ENCODE data around the gene CMIP.

CMIP gene

DNA sequence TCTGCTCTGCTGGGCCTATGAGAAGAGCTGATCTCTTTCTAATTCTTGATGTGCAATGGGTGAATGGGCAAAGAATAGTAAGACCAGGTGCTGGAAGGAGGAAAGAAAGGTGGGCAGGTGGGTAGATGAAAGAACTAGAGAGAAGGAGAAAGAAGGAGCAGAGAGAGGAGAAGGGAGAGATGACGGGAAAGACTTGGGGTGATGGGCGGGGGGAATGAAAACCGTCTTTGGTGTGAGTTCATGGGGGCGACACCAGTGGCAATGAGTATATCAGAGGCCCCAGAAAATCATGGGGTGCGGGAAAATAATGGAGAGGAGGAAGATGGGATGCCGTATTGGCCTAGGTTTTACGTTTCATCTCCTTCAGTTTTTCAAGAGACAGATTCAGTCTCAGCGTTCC is 205.7 kb downstream of the CMIP start:
- no peak for DNase-seq (ENCODE audit: low read depth in 1 of 2, low spot score in 1 of 2)

DNA sequence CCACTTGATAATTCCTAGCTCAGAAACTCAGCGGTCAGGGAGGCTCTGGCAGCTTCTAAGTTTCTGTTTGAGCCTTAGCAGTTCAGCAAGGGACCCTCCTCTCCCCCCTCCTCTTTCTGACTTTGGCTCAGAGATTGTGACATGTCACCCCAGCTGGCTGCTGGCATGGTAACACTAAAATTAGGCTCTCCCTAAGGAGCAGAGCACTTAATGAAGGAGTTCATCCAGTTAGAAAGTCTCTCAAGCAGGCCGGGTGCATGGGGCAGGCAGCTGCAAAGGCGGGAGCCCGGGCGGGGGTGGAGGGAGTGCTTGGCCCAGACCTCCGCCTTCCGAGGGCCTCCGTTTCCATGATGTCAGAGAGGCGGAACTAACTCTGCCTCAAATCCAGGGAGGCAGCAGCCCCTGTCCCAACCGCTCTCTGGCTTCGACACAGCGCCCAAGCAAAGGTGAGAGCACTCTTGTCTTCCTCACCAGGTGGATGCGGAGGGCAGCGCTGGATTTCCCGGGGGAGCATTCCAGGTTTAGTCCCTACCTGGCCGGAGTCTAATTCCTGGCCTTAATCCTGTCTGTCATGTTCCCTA is 206.5 kb downstream of the CMIP start:
- no peak for DNase-seq (ENCODE audit: low read depth in 1 of 2, low spot score in 1 of 2)

DNA sequence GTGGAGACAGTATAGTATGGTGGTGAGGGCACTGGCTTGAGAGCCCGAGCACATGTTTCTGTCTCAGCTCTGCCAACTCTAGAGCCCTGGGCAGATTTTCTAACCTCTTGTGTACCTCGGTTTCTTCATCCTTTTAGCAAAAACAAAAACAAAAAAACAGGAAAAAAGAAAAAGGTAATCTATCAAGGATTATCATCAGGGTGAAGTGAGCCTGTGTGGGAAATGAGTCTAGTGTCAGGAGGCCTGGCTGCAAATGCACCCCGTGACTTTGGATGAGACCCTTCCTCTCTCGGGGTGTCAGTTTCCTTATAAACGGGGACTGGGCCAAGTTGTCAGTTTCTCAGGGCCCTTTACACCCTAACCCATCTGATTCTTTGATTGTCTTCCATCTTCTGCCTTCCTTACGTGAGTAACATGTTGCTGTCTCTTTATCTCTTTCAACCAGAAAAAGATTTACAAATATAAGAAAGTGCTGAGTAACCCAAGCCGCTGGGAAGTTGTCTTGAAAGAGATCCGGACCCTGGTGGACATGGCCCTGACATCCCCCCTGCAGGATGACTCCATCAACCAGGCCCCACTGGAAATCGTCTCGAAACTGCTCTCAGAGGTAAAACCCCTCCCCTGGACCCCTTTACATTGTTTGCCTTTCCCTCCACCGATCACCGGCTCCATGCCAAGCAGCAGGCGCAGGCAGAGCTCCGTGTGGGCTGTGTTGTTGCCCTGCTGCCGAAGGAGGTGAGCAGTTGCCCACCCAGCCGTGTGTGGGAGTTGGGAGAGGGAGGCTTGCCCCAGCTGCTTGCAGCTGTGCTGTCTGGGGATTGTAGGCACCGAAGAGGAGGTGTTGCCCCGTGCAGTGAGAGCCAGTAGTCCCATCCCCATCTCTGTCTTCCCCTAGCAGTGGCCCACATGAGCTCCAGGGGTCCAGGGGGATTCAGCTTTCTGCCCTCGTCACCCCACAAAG is 207.4 kb downstream of the CMIP start:
- no peak for DNase-seq (ENCODE audit: low read depth in 1 of 2, low spot score in 1 of 2)

DNA sequence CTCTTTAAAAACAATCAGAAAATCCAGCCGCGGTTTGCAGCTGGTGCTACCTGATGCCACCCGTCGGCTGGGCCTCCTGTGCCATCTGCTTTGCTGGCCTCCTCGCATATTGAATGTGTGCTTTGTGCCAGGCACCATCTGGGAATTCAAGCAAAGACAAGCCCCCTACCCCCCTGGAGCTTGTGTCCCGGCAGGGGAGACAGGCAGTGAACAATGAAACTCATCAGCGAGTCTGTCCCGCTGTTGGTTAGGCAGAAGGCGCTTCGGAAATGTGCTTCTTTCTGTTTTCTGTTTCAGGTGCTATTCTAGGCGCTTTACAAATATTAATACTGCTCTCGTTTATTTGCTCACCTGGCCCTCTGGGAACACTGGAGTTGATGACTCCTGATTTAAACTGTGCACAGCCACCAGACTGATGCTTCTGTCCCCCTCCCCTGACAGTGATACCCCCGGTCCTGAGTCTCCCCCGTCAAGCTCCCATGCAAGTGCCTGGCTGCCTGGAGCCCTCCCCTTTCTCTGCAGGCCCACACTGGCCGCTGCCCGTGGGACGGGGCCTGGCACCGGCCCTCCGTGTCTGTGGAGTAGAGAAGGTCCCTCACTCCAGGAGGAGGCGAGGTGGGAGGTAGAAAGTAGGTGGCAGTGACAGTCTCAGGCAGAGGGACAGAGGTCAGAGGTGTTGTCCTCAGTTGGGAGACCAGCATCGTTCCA is 208.3 kb downstream of the CMIP start:
- DNase-seq (ENCODE audit: low read depth in 1 of 2, low spot score in 1 of 2): no peak

DNA sequence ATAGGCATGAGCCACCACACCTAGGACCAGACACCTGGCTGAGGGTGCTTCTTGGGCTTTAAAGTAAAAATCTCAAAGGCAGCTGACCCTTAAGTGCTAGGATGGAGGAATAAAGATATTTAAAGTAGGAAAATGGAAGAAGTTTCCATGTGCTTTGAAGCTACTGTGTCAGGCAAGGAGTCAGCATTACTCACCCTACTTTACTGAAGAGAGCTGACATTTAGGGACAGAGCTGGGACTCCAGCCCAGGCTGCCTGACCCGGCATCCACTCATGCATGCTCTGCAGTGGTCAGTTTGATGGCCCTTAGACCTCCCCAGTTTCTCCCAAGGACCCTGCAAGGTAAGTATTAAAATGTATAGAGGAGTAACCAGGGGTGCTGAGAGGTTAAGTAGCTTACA is 209.7 kb downstream of the CMIP start:
- DNase-seq (ENCODE audit: low read depth in 1 of 2, low spot score in 1 of 2): no peak

DNA sequence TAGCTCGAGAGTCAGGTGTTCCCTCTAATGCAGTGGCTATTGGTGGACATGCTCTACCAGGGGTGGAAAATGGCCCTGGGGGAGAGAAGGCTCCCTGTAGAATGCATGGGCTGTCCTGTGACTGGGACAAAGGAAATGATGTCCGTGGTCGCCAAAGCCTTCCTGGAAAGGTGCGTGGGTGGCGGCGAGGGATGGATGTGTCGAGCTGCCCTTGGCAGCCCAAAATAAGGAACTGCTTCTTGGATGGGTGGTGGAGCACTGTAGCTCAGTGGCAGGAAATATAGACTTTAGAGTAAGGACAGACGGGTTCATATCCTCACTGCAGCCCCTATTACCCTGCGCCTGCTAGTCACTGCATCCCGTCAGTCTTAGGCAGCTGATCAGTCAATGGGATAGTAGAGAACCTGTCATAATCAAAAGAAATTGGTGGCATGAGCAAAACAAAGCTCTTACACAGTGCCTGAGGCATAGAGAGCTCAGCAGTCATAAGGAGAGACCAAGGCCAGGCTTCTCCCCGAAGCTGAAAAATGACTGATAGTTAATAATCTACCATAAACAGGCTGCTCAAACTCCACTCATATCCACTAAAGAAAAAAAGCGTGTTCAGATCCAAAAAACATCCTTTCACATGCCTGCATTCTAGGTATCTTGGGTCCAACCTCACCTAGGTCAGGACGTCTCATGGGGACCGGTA is 211.0 kb downstream of the CMIP start:
- no peak for DNase-seq (ENCODE audit: low read depth in 1 of 2, low spot score in 1 of 2)

DNA sequence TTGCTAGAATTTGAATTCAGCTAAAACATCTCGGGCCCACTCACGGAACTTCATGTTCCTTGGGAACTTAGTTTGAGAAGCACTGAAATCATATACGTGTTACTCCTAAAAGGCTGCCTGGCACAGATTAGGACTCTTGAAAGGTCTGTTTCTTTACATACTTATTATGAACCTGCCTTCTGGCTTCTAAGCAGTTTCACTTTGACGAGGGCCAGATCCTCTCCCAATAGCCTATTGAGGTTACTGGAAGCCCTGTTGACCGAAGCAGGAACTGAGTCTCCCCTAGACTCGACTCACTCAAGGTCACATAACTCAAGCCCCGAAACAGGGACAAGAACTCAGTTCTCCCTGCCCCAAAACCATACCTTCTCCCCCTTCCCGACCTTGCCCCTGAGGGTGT is 212.6 kb downstream of the CMIP start:
- DNase-seq (ENCODE audit: low read depth in 1 of 2, low spot score in 1 of 2): no peak

DNA sequence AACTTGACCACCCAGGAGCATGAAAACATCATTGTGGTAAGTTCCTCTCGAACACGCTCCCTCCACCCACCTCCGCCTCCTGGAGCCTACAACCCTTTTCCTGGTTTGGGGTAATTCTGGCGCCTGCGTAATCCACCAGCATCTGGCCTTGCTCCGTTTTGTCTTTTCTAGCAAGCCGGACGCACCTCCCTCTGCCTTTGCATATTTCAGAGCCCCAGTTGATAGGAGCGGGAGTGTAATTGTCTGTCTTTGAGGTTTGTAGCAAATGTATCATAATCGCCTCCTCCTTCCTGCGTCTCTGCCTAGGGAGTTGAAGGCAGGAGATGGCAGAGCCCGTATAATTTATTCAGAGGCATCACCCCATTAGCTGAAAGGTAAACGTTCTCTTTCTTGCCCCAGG is 213.2 kb downstream of the CMIP start:
- no peak for DNase-seq (ENCODE audit: low read depth in 1 of 2, low spot score in 1 of 2)

DNA sequence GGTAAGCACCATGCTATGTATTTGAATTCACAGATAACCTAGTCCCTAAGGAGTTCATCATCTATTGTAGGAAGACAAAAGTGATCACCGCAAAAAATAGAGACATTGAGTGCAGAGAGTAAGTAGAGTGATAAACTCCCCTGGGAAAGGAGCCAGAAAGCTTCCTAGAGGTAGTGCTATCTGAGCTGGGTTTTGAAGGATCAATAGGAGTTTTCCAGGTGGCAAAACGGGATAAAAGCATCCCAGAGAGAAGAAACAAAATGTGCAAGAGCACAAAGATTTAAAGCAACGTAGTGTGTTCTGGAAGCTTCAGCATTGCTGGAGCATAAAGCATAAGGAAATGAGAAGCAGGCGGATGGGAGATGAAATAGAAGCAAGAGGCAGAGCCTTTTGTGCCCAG is 213.8 kb downstream of the CMIP start:
- no peak for DNase-seq (ENCODE audit: low read depth in 1 of 2, low spot score in 1 of 2)

DNA sequence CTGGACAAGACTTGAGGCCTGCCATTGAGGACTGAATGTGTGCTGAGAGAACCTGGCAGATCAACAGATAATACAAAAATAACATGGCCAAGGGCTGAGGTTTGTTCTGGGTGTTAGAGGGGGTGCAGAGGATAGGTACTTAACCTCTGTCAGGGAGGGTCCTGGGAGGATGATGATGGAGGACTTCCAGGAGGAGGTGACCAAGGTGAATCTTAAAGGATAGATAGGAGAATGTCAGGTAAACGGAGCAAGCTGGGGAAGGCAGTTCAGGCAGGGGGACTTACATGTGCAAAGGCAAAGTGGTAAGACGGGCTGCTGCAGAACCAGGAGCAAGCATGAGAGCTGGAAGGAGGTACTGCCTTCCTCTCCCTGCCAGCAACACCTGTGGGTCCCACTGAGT is 214.6 kb downstream of the CMIP start:
- no peak for DNase-seq (ENCODE audit: low read depth in 1 of 2, low spot score in 1 of 2)

DNA sequence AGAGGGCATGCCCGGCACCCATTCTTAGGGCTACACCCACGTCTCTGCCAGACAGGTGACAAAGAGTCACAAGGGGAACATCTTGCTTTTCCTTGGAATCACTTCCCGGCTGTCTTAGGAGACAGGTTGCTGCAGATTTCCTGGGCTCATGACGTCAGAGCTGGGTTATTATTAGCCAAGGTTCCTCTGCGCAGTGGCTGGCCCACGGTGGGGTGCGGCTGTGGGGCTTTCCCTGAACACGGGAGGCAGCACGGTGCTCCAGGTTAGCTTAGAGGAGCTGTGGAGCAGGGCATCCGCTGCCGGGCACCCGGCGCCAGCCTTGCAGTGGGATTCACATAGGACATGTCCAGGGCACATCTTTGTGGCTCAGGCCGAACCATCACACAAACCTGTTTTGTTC is 216.5 kb downstream of the CMIP start:
- no peak for DNase-seq (ENCODE audit: low read depth in 1 of 2, low spot score in 1 of 2)

DNA sequence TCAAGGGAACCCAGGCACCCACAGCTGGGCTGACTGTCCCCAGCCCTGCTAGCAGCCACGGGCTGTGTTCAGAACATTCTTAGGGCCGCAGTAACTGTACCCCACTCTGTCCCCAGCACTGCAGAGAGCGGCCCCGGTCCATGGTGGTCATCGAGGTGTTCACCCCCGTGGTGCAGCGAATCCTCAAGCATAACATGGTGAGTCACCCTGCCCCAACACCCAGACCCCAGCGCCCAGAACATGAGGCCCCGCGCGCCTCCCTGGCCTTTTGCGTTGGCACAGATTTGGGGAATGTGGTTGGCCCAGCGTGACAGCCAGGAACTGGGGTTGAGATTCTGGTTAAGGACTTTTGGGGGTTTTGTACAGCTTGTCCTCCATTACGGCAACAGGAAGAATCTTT is 219.5 kb downstream of the CMIP start:
- no peak for DNase-seq (ENCODE audit: low read depth in 1 of 2, low spot score in 1 of 2)

DNA sequence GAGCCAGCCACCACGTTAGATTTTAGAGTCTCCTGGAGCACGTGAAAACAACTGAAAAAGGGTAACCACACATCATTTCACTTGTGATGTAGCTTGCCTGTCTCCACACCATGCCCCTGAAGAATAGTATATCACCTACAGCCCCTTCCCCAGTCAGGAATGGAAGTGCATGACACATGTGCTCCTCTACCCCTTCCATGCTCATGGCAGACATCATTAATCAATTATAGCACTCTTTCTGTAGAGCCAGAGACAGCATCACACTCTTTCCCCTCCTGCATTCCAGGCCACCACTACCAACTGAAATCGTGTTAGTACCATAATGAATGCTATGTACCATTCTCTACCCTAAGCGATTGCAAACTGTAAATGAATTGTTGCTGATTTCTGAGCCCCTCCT is 221.0 kb downstream of the CMIP start:
- DNase-seq (ENCODE audit: low read depth in 1 of 2, low spot score in 1 of 2): no peak

DNA sequence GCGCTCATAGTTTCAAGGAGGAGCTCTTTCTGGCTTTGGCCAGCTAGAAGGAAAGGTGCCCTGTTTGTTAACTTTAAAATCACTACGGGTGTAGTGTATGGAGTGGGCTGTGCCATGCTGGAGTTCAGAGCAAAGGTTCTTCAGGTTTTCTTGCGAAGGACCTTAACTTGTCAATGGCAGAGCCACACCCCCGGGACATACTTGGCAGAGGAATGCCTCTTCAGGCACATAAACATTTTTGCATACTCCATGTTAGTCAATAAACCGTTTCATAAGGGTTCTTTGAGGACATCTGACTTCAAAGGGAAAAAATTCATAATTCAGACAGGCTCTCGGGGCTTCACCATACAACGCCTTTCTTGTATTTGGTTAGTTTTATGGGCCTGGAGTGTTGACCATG is 221.5 kb downstream of the CMIP start:
- no peak for DNase-seq (ENCODE audit: low read depth in 1 of 2, low spot score in 1 of 2)

DNA sequence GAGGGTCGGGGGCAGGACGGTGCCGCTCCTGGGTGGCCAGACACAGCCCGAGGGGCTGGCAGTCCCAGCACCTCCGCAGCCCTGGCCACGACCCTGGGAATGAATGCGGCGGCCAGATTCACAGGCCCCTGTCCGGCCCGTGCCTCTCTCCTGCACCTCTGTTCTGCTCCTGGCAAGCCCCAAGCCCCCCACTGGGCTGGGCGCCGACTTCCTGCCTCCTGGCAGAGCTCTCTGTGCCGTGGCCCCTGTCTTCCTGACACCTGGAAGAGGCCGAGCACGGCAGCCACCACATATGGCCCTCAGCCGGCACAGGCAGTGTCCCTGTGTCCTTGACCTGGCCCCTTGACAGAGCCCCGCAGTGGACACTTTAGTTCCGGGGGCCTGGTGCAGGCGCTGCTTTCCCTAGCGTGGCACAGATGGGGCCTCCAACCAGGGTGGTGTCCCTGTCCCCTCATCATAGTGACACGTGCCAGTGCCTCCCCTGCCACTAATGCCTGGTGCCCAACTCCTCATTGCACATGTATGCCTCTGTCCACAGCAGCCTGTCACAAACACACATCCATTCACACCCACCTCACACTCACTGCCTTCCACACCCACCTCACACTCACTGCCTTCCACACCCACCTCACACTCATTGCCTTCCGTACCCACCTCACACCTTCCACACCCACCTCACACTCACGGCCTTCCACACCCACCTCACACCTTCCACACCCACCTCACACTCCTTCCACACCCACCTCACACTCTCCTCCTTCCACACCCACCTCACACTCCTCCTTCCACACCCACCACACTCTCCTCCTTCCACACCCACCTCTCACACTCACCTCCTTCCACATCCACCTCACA is 223.9 kb downstream of the CMIP start:
- no peak for DNase-seq (ENCODE audit: low read depth in 1 of 2, low spot score in 1 of 2)

DNA sequence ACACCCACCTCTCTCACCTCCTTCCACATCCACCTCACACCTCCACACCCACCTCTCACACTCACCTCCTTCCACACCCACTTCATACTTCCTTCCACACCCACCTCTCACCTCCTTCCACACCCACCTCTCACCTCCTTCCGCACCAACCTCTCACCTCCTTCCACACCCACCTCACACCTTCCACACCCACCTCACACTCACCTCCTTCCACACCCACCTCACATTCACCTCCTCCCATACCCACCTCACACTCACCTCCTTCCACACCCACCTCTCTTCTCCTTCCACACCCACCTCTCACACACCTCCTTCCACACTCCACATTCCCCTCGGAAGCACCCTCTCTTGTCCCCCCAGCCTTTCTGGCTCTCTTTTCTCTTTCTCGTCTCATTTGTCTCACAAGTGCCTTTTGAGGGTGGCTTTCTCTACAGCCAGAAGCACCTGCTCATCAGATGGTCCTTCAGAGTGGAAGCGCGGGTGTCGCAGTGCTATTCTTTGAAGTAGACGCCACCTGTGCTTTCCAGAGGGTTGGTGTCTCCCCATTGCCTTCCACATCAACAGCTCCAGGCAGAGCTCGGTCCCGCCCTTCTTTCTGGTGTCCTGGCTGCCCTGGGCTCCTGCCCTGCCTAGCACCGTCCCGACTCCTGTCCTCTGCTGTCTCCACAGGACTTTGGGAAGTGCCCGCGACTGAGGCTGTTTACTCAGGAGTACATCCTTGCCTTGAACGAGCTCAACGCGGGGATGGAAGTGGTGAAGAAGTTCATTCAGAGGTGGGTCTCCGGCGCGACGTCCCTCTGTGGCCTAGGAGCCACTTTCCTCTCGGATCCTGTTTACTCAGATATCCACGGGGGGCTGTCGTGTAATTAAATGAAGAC is 225.1 kb downstream of the CMIP start:
- DNase-seq (ENCODE audit: low read depth in 1 of 2, low spot score in 1 of 2): no peak

DNA sequence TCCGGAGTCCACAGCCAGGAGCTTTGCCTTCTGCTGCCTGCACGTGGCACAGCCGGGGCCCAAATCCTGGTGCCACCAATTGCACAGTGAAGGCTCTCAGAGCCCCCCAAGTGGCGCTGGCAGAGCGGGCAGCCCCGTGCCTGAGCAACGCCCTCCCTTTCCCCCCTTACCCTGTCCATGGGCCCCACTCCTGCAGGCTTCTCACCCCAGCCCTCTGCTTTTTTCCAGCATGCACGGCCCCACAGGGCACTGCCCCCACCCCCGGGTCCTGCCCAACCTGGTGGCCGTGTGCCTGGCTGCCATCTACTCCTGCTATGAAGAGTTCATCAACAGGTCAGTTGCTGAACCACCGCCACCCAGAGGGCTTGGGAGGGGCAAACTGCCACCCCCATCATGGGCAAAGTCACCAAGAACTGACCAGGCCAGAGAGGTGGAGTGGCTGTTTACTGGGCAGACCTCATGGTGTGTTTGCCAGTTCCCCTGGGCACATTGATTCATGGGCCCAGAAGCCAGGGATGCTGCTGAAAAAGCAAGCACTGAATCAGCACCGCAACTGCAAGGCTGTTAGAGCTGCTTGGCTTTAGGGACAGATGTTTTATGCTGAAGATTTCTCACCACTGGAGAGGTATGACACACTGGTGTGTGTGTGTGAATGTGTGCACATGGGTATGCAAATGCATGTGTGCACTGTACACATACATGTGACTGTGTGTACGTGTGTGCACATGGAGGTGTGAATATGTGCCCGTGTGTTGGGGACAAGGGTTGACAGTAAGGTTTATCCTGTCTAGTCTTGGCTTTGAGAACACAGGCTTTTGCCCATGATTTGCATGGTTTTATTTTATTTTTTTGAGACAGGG is 227.4 kb downstream of the CMIP start:
- DNase-seq (ENCODE audit: low read depth in 1 of 2, low spot score in 1 of 2): no peak

DNA sequence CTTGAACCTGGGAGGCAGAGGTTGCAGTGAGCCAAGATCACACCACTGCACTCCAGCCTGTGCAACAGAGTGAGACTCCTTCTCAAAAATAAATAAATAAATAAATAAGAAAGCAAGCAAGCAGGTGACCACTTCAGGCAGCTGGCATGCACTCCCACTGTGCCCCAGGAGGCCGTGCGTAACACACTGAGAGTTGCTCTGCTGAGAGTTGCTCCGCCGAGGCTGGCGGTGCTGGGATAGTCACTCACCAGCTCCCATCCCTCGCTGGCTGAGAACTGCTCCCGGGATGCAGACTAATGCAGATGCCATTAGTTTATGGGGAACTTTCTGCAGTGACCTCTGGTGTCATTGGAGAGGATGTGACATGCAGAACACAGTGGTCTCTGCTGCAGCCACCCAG is 228.8 kb downstream of the CMIP start:
- no peak for DNase-seq (ENCODE audit: low read depth in 1 of 2, low spot score in 1 of 2)

DNA sequence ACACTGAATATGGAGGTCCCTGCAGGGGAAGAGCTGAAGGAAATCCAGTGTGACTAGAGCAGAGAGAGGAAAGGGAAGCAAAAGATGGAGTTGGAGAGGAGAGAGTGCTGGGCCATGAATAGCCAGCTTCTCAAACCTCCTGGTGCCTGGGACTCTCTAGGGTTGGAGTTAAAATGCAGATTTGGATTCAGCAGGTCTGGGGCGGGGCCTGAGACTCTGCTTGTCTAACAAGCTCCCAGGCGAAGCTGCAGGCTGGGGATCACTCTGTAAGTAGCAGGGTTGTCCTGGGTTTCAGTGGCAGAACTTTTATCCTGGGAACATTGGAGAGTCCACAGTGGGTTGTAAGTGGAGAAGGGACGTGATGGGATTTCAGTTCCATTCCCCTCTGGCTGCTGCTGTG is 231.1 kb downstream of the CMIP start:
- DNase-seq (ENCODE audit: low read depth in 1 of 2, low spot score in 1 of 2): no peak

Data from activated T-helper 1 cell treated with anti-CD3 and anti-CD28 coated beads, Interleukin-2, amount 50 U/mL, for 16 hours (primary cell).